Measurements from ENCODE around the gene ATRNL1. TPM values are rescaled to one million over a fixed set of nuclear protein-coding genes. Genes with fewer than 3 reads are reported as not detected.

Gene ATRNL1
- total RNA-seq, 4 donors from 2014 or later = 3.5 to 27.2 (median 4.1) TPM

GRCh38 chr10:115659616-115660015 is 566.5 kb downstream of the ATRNL1 start:
- H3K27ac ChIP-seq = no peak overlapping the region
- no peaks in the 10 kb centered on the region for H3K9me3 ChIP-seq
- no peak for DNase-seq
- no peaks in the 10 kb centered on the region for H3K4me1 ChIP-seq
- TF ChIP-seq CTCF (IDR thresholded peaks at IDR 0.05) (no peak), POLR2A (IDR thresholded peaks at IDR 0.05) (no peak)
- H3K27me3 ChIP-seq = no peaks in the 10 kb centered on the region
- H3K4me3 ChIP-seq = no peak overlapping the region
- no peaks in the 10 kb centered on the region for H3K36me3 ChIP-seq

- Histone ChIP-seq H3K27ac (no peak overlapping the region), H3K9me3 (no peaks in the 10 kb centered on the region), H3K36me3 (no peaks in the 10 kb centered on the region), H3K4me1 (no peaks in the 10 kb centered on the region), H3K27me3 (no peaks in the 10 kb centered on the region), H3K4me3 (no peak overlapping the region)
- no peak for DNase-seq
- TF ChIP-seq POLR2A (IDR thresholded peaks at IDR 0.05) (no peak), CTCF (IDR thresholded peaks at IDR 0.05) (no peak)
These were observed 567.2 kb downstream of the ATRNL1 start for GRCh38 chr10:115660391-115660790.

- Histone ChIP-seq H3K9me3 (no peaks in the 10 kb centered on the region), H3K27ac (no peak overlapping the region), H3K4me3 (no peak overlapping the region), H3K27me3 (no peaks in the 10 kb centered on the region), H3K4me1 (no peaks in the 10 kb centered on the region), H3K36me3 (no peaks in the 10 kb centered on the region)
- no peak for TF ChIP-seq POLR2A (IDR thresholded peaks at IDR 0.05)
- no peak for TF ChIP-seq CTCF (IDR thresholded peaks at IDR 0.05)
- DNase-seq = no peak
These were observed 569.3 kb downstream of the ATRNL1 start for GRCh38 chr10:115662422-115662821.

GRCh38 chr10:115665549-115665948 is 572.4 kb downstream of the ATRNL1 start:
- Histone ChIP-seq H3K4me1 (no peaks in the 10 kb centered on the region), H3K4me3 (no peak overlapping the region), H3K36me3 (no peaks in the 10 kb centered on the region), H3K27me3 (no peaks in the 10 kb centered on the region), H3K27ac (no peak overlapping the region), H3K9me3 (no peaks in the 10 kb centered on the region)
- DNase-seq = no peak
- TF ChIP-seq POLR2A (IDR thresholded peaks at IDR 0.05) (no peak), CTCF (IDR thresholded peaks at IDR 0.05) (no peak)

- DNase-seq = no peak
- Histone ChIP-seq H3K36me3 (no peaks in the 10 kb centered on the region), H3K4me1 (no peaks in the 10 kb centered on the region), H3K27ac (no peak overlapping the region), H3K4me3 (no peak overlapping the region), H3K27me3 (no peaks in the 10 kb centered on the region), H3K9me3 (no peaks in the 10 kb centered on the region)
- no peak for TF ChIP-seq POLR2A (IDR thresholded peaks at IDR 0.05)
- no peak for TF ChIP-seq CTCF (IDR thresholded peaks at IDR 0.05)
These were observed 581.3 kb downstream of the ATRNL1 start for GRCh38 chr10:115674496-115674895.

GRCh38 chr10:115696747-115697146 is 603.6 kb downstream of the ATRNL1 start:
- Histone ChIP-seq H3K4me1 (no peaks in the 10 kb centered on the region), H3K4me3 (no peak overlapping the region), H3K9me3 (no peaks in the 10 kb centered on the region), H3K27ac (no peak overlapping the region), H3K27me3 (no peaks in the 10 kb centered on the region), H3K36me3 (no peaks in the 10 kb centered on the region)
- TF ChIP-seq POLR2A (IDR thresholded peaks at IDR 0.05) (no peak), CTCF (IDR thresholded peaks at IDR 0.05) (no peak)
- DNase-seq = no peak

All from Peyer's patch (tissue), 4 donors.